ENCODE data around the gene NAIF1. TPM values are rescaled to one million over a fixed set of nuclear protein-coding genes. Genes with fewer than 3 reads are reported as not detected.

NAIF1 gene
- total and polyA plus RNA-seq, 2 donors from 2014 or later = 9.7 to 12.3 TPM

DNA sequence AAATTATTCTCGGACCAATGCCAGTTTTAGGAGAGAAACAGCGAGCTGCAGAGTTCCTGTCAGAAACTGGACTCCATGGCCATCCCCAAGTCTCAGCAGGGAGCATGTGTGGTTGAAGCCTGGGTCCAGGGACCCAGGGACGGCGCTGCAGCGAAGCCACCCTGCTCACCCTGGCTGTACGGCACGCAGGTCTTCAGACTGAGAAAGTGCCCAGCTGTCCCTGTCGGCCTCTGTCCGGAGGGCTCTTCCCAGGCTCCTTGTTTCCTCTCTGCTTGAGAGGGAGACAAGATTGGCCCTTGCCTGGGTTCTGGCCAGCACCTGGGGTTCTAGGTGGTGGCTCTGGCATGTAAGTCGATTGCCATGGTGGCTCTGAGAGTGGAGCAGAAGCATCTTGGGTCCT is 33.5 kb upstream of the NAIF1 start:
- no peaks in the 10 kb centered on the region for H3K9me3 ChIP-seq (ENCODE audit: control insufficient read depth in 2 of 3, insufficient read depth in 1 of 3, low read length in 3 of 3)
- peak overlapping the region in 2 of 3 donors; percentile 44 to 99 for H3K9ac ChIP-seq (ENCODE audit: low read length in 3 of 3)
- no peaks in the 10 kb centered on the region for H3K27me3 ChIP-seq (ENCODE audit: control insufficient read depth, insufficient read depth, low read length)
- intact Hi-C loops (cut with DNase I) = no loop called here
- FAIRE-seq (no peak), DNase-seq (peak in 1 of 5 donors; percentile 47)
- H3K36me3 ChIP-seq (ENCODE audit: control insufficient read depth in 2 of 3, insufficient read depth in 3 of 3, low read length in 3 of 3) = peaks cover 6 to 33% (median 20%) of the 10 kb centered on the region in 3 donors
- peaks cover 0 to 58% (median 58%) of the 10 kb centered on the region in 3 donors for H3K4me1 ChIP-seq (ENCODE audit: control insufficient read depth in 2 of 3, insufficient read depth in 2 of 3, low read depth in 1 of 3, low read length in 3 of 3)
- peak overlapping the region in 2 of 3 donors; percentile 82 to 83 for H3K4me3 ChIP-seq (ENCODE audit: low read length in 3 of 3)
- H3K27ac ChIP-seq (ENCODE audit: low read depth in 2 of 2, low read length in 2 of 2) = peak overlapping the region; percentile 98 to 99
- TF ChIP-seq, protein P1, sequence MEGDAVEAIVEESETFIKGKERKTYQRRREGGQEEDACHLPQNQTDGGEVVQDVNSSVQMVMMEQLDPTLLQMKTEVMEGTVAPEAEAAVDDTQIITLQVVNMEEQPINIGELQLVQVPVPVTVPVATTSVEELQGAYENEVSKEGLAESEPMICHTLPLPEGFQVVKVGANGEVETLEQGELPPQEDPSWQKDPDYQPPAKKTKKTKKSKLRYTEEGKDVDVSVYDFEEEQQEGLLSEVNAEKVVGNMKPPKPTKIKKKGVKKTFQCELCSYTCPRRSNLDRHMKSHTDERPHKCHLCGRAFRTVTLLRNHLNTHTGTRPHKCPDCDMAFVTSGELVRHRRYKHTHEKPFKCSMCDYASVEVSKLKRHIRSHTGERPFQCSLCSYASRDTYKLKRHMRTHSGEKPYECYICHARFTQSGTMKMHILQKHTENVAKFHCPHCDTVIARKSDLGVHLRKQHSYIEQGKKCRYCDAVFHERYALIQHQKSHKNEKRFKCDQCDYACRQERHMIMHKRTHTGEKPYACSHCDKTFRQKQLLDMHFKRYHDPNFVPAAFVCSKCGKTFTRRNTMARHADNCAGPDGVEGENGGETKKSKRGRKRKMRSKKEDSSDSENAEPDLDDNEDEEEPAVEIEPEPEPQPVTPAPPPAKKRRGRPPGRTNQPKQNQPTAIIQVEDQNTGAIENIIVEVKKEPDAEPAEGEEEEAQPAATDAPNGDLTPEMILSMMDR (IDR thresholded peaks at IDR 0.05; ENCODE audit: borderline replicate concordance, extremely low read depth, insufficient read depth) = no peak

DNA sequence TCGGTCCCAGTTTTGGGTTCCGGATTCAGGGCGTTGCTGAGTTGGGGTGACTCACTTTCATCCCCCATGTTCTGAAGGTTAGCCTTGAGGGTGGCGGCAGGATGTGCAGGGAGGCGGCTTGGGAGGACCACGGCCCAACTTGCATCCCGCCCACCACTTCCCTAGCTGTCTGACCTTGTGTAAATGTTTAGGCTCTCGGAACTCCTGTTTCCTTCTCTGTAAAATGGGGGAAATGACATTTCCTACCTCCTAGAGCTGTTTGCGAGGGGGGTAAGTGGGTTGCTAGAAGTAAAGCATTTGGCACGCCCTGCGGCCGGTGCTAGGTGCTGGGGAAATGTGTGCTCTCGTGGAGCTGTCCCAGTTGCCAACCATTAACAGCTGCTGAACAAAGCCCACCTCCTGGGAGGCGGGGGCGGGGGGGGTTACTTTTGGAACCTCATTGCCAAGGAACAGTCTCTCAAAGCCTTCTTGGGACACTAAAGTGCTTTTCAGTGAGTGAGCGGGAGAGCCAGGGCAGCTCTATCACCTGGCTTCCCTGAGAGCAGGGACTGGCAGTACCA is 32.9 kb upstream of the NAIF1 start:
- peak overlapping the region in 2 of 3 donors; percentile 82 to 83 for H3K4me3 ChIP-seq (ENCODE audit: low read length in 3 of 3)
- no peaks in the 10 kb centered on the region for H3K9me3 ChIP-seq (ENCODE audit: control insufficient read depth in 2 of 3, insufficient read depth in 1 of 3, low read length in 3 of 3)
- TF ChIP-seq, protein P1 (IDR thresholded peaks at IDR 0.05; ENCODE audit: borderline replicate concordance, extremely low read depth, insufficient read depth) = no peak
- peak overlapping the region; percentile 98 to 99 for H3K27ac ChIP-seq (ENCODE audit: low read depth in 2 of 2, low read length in 2 of 2)
- no peak for FAIRE-seq
- H3K27me3 ChIP-seq (ENCODE audit: control insufficient read depth, insufficient read depth, low read length) = no peaks in the 10 kb centered on the region
- peak overlapping the region in 2 of 3 donors; percentile 82 to 99 for H3K9ac ChIP-seq (ENCODE audit: low read length in 3 of 3)
- peak in 3 of 5 donors; percentile 28 to 68 (median 57) for DNase-seq
- peaks cover 6 to 29% (median 18%) of the 10 kb centered on the region in 3 donors for H3K36me3 ChIP-seq (ENCODE audit: control insufficient read depth in 2 of 3, insufficient read depth in 3 of 3, low read length in 3 of 3)
- peaks cover 0 to 61% (median 58%) of the 10 kb centered on the region in 3 donors for H3K4me1 ChIP-seq (ENCODE audit: control insufficient read depth in 2 of 3, insufficient read depth in 2 of 3, low read depth in 1 of 3, low read length in 3 of 3)
- intact Hi-C loops (cut with DNase I) = no loop called here

DNA sequence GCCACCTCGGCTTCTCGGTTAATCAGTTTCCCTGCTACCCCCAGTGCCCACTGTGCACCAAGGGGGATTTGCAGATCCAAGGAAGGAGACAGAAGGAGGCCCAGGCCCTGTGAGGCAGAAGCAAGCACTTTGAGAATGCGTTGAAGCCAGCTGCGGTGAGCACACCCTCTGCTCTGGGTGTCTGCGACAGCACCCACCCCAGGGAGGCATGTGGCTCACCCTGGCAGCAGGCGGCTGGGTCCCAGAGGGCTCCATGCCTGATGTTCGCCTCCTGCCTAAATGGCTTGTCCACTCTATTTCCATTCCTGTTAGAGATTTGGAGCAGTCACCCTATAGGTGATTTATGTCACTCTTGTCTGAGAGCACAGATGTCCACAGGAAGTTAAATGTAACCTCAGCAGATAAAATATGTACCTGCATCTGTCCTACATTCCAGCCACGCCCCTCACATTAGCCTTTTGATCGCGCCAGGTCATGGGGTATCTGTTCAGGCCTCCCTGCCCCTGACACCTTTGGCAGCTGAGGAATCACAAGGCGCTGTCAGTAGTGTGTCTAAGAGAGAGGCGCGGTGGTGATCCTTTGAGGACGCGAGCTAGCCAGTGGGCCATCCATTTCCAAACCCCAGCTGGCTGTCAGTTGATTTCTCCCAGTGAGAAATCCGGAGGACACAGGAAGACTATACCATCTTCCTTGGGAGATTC is 32.3 kb upstream of the NAIF1 start:
- Histone ChIP-seq H3K27ac (ENCODE audit: low read depth in 2 of 2, low read length in 2 of 2) (peak overlapping the region; percentile 98 to 99), H3K4me1 (ENCODE audit: control insufficient read depth in 2 of 3, insufficient read depth in 2 of 3, low read depth in 1 of 3, low read length in 3 of 3) (peaks cover 3 to 66% (median 62%) of the 10 kb centered on the region in 3 donors), H3K9me3 (ENCODE audit: control insufficient read depth in 2 of 3, insufficient read depth in 1 of 3, low read length in 3 of 3) (no peaks in the 10 kb centered on the region), H3K27me3 (ENCODE audit: control insufficient read depth, insufficient read depth, low read length) (no peaks in the 10 kb centered on the region), H3K36me3 (ENCODE audit: control insufficient read depth in 2 of 3, insufficient read depth in 3 of 3, low read length in 3 of 3) (peaks cover 6 to 28% (median 18%) of the 10 kb centered on the region in 3 donors), H3K4me3 (ENCODE audit: low read length in 3 of 3) (peak overlapping the region; percentile 63 to 83 (median 82)), H3K9ac (ENCODE audit: low read length in 3 of 3) (peak overlapping the region; percentile 64 to 99 (median 82))
- intact Hi-C loops (cut with DNase I) = no loop called here
- TF ChIP-seq, protein P1 (IDR thresholded peaks at IDR 0.05; ENCODE audit: borderline replicate concordance, extremely low read depth, insufficient read depth) = no peak
- DNase-seq (peak in 3 of 5 donors; percentile 30 to 77 (median 57)), FAIRE-seq (no peak)

All from kidney (tissue), 14 donors.